HG03139 (cell line): Measurements from ENCODE around the gene CABLES1.
"Not testable (repeated sequence)": the region's sequence is repeated elsewhere in the genome, so short reads cannot be mapped to it uniquely, and the experiment has no call there.

Experiments used
- ATAC-seq: cut with Tn5 transposase; IDR thresholded peaks from one replicate; pipeline ENCODE4 v1.9.1; 2021; ENCODE audit not compliant: unreplicated experiment

The CABLES1 gene

DNA sequence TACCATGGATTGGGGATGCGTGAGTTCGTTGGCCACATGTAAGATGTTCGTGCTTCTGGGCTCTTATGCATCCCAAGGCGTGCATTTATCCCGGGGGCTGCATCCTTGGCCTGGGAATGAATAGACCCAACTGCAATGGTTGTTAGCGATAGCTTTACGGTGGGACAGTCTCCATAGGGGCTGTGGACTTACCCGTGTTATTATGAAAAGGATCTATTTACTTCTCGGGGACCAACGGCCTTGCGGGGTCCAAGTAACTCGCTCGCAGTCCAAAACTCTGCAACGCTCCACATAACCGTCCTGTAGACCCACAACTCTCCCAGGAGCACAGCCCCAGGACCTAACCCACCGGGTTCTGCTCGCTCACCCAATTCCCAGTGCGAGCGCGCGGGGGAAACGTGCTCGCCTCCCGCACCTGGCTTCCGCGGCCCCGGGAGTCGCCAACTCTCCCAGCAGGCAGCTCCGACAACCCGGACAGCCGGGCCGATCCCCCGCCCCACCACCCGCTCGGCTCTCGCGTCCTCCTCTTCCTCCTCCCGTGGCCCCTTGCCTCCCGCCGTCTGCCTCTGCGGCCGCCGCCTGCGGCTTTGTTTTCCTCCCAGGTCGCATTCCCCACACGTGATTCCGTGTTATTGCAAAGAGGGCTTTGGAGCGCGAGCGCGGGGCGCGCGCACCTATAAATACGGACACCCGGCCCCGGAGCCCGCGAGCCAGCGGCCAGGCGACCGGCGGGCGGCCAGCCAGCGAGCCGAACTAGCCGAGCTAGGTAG is at the start of gene CABLES1:
Gene CABLES1, plus strand, starts transcription at position 706 of the 770 bp plus-strand sequence. CDS start 278 bp downstream, outside the sequence.
- ATAC-seq, result no peak

- no peak for ATAC-seq
Observed at GRCh38 chr18:23087352-23087751, 47.9 kb upstream of the CABLES1 start.

DNA sequence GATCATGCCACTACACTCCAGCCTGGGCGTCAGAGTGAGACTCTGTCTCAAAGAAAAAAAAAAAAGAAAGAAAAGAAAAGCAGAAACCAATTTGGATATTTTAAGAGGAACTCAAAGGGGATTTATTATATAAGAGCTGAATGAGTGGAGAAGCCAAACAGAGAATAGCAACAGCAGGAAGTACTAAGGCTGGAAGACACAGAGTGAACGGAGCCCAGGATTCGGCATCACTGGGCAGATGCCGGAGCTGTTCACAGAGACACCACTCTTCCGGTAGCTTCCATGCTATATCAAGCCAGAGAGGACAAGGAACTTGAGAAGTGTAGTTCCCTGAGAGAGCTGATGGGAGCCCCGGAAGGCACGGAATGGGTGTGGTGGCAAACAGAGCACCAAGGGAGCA is 47.0 kb upstream of the CABLES1 start:
- no peak for ATAC-seq

DNA sequence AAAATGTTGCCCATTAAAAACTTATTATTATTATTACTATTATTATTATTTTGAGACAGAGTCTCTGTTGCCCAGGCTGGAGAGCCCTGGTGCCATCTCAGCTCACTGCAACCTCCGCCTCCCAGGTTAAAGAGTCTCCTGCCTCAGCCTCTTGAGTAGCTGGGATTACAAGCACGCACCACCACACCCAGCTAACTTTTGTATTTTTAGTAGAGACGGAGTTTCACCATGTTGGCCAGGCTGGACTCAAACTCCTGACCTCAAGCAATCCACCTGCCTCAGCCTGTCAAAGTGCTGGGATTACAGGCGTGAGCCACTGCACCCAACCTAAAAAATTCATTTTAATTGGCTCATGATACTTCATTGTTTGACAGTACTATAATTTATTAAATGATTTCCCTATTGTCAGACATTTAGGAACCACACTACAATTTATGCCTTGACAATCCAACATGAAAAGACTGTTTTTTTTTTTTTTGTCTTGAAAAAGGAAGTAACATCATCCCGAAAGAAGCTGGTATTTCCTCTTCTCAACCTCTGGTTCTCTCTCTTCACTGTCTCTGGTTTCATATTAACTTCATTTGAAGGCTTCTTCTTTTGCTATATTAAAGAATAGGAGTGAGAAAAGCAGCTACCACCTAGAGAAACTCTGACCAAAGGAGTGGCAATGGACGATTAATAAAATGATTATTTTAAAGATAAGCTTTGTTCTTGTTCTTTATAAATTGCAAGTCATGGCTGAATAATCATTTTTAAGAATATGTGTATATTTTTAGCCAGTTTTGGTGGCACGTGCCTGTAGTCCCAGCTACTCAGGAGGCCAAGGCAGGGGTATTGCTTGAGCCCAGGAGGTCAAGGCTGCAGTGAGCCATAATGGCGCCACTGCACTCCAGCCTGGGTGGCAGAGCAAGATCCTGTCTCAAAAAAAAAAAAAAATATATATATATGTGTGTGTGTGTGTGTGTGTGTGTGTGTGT is 44.0 kb upstream of the CABLES1 start:
- not testable (repeated sequence) for ATAC-seq

- no peak for ATAC-seq
Observed at GRCh38 chr18:23092121-23092520, 43.2 kb upstream of the CABLES1 start.

DNA sequence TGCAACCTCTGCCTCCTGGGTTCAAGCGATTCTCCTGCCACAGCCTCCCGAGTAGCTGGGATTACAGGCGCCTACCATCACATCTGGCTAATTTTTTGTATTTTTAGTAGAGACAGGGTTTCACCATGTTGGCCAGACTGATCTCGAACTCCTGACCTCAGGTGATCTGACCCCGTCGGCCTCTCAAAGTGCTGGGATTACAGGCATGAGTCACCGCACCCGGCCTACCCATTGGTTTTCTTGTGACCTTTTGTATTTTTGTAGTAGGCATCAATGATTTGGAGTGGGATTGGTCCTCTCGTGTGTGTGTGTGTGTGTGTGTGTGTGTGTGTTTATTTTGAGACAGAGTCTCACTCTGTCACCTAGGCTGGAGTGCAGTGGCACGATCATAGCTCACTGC is 42.2 kb upstream of the CABLES1 start:
- not testable (repeated sequence) for ATAC-seq

DNA sequence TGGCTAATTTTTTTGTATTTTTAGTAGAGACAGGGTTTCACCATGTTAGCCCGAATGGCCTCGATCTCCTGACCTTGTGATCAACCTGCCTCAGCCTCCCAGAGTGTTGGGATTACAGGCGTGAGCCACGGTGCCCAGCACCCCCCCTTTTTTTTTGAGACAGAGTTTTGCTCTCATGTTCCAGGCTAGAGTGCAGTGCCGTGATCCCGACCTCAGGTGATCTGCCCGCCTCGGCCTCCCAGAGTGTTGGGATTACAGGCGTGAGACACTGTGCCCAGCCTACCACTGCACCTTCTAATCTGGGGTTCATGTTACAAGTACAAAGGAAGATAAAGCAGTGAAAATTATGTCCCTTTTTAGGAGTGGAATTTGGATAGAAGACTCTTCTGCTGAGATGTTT is 41.5 kb upstream of the CABLES1 start:
- ATAC-seq, result no peak

- ATAC-seq, result no peak
Observed at GRCh38 chr18:23094411-23095190, 40.7 kb upstream of the CABLES1 start.

DNA sequence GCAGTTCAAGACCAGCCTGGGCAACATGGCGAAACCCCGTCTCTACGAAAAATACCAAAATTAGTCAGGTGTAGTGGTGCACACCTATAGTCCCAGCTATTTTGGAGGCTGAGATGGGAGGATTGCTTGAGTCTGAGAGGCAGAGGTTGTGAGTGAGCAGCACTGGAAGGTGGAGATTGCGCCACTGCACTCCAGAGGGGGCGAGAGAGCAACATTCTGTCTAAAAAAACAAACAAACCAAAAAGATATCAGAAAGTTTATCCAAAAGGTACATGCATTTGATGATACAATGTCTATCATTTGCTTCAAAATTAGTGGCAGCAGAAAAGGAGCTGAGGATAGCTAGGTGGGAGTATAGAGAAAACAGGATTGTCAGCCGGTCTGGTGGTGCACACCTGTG is 39.8 kb upstream of the CABLES1 start:
- ATAC-seq, result no peak

- not testable (repeated sequence) for ATAC-seq
Observed at GRCh38 chr18:23097016-23097415, 38.3 kb upstream of the CABLES1 start.

- no peak for ATAC-seq
Observed at GRCh38 chr18:23099621-23100020, 35.7 kb upstream of the CABLES1 start.

DNA sequence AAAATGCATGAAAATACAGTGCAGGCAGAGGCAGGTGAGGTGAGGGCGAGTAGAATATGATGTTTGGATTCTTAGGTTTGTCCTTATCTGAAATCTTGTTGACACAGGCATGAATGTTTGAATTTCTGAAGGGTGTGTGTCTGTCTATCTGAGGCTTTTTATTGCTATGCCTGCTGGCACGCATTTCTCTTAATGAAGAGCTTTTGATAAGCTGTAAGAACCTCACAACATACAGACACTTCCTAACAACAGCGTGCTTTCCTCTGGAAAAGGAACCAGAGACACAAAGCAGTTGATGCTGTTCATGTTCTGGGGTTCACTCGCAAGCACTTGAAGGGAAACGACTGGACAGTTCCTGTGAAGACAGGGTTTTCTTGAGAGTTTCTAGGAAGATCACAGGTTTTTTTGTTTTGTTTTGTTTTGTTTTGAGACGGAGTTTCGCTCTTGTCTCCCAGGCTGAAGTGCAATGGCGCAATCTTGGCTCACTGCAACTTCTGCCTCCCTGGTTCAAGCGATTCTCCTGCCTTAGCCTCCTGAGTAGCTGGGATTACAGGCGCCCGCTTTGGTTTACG is 33.3 kb upstream of the CABLES1 start:
- ATAC-seq, result no peak

GRCh38 chr18:23102493-23103261 is 32.6 kb upstream of the CABLES1 start:
- ATAC-seq, result no peak

DNA sequence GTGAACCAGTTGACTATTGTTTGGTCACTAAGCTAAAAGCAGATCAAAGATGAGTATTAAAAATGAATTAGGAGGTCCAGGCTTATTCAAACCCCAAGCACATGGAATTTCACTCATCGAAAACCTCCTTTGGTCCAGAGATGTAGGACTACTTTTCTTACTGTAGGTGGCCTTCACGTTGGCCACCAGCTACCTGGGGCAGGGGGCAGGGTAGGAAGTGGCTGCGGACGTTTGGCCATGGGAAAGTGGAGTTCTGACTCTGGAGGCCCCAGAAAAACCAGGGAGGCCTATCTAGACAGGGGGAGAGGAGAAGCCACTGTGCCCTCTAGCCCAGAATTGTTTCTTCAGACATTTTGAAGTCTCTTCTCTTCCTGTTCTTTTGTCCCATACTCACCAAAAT is 31.8 kb upstream of the CABLES1 start:
- ATAC-seq, result no peak

DNA sequence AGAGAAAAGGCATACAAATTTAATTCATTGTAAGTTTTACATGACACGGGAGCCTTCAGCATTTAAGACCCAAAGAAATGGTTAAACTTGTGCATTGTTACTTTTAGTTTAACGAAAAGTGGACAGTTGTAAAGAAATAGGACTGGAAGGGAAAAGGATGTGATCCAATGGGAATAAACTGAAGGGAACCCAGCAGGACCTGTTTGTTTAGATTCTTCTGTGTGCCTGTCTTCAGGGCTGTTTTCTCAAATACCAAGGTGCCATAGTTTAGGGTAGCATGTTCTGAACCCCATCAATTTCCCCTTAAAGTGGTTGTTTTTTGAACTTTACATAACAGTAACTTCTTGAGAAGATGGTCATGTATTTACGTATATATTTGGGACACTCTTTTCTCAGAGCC is 30.3 kb upstream of the CABLES1 start:
- ATAC-seq, result no peak

DNA sequence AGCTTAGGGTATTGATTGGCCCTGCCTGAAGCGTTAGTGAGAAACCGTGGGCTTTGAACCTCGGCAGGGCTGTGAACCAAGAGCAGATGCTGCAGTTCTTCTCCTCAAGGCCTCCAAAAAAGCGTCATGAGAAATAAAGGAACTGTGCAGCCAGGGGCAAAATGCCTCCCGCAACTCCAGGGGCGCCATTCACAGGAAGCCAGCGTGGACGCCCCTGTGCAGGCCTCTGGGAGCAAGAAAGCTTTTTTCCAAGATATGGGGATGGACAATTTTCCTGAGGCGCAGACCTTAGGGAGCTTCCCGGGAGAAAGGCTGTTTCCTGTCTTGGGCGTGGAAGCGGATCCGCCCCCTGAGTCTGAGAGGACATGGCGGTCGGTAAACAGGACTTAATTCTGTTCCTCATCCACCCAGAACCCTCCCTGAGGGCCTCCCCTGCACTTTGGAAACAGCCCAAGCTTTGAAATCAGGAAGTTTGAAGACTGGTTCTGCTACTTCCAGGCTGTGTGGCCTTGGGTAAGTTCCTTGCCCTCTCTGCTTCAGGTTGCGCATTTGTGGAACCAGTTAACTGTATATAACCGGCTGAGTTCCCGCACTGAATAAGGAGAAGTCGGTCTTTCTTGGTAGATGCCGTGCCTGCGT is 29.6 kb upstream of the CABLES1 start:
- no peak for ATAC-seq

GRCh38 chr18:23106575-23106974 is 28.7 kb upstream of the CABLES1 start:
- ATAC-seq, result no peak

GRCh38 chr18:23107718-23108117 is 27.6 kb upstream of the CABLES1 start:
- ATAC-seq, result no peak

DNA sequence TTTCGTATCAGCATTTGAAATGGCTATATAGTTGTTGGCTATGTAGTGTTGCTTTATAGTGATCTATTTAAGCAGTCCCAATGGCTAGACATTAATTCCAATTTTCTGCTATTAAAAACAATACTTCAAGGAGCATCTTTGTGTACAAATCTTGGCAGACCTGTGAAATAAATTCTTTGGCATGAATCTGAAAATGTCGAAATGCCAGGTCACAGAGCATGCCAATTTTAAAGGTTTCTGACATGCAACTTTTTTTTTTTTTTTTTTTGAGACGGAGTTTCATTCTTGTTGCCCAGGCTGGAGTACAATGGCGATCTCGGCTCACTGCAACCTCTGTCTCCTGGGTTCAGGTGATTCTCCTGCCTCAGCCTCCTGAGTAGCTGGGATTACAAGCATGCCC is 26.8 kb upstream of the CABLES1 start:
- no peak for ATAC-seq

GRCh38 chr18:23109163-23109562 is 26.1 kb upstream of the CABLES1 start:
- not testable (repeated sequence) for ATAC-seq
